Measurements from ENCODE around the gene MINDY2.

DNA sequence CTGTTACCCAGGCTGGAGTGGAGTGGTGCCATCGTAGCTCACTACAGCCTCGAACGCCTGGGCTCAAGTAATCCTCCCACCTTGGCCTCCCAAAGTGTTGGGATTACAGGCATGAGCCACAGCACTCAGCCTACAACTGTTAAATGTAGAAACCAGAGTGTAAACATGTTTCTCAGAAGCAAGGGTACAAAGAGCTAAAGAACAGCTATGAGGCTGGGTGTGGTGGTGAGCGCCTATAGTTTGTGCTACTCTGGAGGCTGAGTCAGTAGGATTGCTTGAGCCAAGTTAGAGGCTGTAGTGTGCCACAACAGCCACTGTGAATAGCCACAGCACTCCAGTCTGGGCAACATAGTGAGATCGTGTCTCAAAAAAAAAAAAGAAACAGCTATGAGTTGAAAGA lies 4.8 kb upstream of the MINDY2 start:
- TF ChIP-seq POLR2A (IDR thresholded peaks at IDR 0.05), result no peak
- TF ChIP-seq, protein P1, sequence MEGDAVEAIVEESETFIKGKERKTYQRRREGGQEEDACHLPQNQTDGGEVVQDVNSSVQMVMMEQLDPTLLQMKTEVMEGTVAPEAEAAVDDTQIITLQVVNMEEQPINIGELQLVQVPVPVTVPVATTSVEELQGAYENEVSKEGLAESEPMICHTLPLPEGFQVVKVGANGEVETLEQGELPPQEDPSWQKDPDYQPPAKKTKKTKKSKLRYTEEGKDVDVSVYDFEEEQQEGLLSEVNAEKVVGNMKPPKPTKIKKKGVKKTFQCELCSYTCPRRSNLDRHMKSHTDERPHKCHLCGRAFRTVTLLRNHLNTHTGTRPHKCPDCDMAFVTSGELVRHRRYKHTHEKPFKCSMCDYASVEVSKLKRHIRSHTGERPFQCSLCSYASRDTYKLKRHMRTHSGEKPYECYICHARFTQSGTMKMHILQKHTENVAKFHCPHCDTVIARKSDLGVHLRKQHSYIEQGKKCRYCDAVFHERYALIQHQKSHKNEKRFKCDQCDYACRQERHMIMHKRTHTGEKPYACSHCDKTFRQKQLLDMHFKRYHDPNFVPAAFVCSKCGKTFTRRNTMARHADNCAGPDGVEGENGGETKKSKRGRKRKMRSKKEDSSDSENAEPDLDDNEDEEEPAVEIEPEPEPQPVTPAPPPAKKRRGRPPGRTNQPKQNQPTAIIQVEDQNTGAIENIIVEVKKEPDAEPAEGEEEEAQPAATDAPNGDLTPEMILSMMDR (IDR thresholded peaks at IDR 0.05), result peak in 2 of 6 experiments; percentile 8 to 22
